Stimulated activated CD4-positive, alpha-beta T cell treated with anti-CD3 and anti-CD28 coated beads, TNF-alpha, amount 100 ng/mL, for 4 hours (primary cell): ENCODE results near the gene AP1AR.
"Not testable (repeated sequence)": the region's sequence is repeated elsewhere in the genome, so short reads cannot be mapped to it uniquely, and the experiment has no call there.

Experiments
- DNase-seq, 3 experiments: peaks; one replicate each; pipeline ENCODE4 v3.0.0-alpha.2; 2020; ENCODE audit warnings: low read depth in 3 of 3

The AP1AR gene

GRCh38 chr4:112279025-112279881, 47.7 kb downstream of the AP1AR start:
- DNase-seq = no peak

GRCh38 chr4:112279882-112280315, 48.3 kb downstream of the AP1AR start:
- no peak for DNase-seq

- no peak for DNase-seq
These were observed 48.9 kb downstream of the AP1AR start for GRCh38 chr4:112280386-112281056.

GRCh38 chr4:112281895-112282398, 50.4 kb downstream of the AP1AR start:
- DNase-seq = not testable (repeated sequence)

- DNase-seq = no peak
These were observed 51.5 kb downstream of the AP1AR start for GRCh38 chr4:112282860-112283667.

- DNase-seq = no peak
These were observed 52.6 kb downstream of the AP1AR start for GRCh38 chr4:112284166-112284565.

GRCh38 chr4:112284662-112285411, 53.2 kb downstream of the AP1AR start:
- no peak for DNase-seq

GRCh38 chr4:112287258-112287989, 55.8 kb downstream of the AP1AR start:
- no peak for DNase-seq

- DNase-seq = no peak
These were observed 56.9 kb downstream of the AP1AR start for GRCh38 chr4:112288455-112288854.

GRCh38 chr4:112289407-112290253, 58.0 kb downstream of the AP1AR start:
- no peak for DNase-seq

- no peak for DNase-seq
These were observed 58.8 kb downstream of the AP1AR start for GRCh38 chr4:112290341-112290740.

- no peak for DNase-seq
These were observed 65.6 kb downstream of the AP1AR start, which contains the start of gene ALPK1 for GRCh38 chr4:112296949-112297880. Gene ALPK1 (plus strand): TSS chr4:112297369.

GRCh38 chr4:112299721-112300120, 68.1 kb downstream of the AP1AR start:
- DNase-seq = no peak

- no peak for DNase-seq
These were observed 71.0 kb downstream of the AP1AR start for GRCh38 chr4:112302320-112303274.

- not testable (repeated sequence) for DNase-seq
These were observed 73.9 kb downstream of the AP1AR start for GRCh38 chr4:112305477-112305876.

- not testable (repeated sequence) for DNase-seq
These were observed 77.7 kb downstream of the AP1AR start for GRCh38 chr4:112309263-112309791.

- DNase-seq = no peak
These were observed 79.9 kb downstream of the AP1AR start for GRCh38 chr4:112311516-112311915.
